K562 (cell line): Measurements from ENCODE around the gene DEGS2. TPM values are rescaled to one million over a fixed set of nuclear protein-coding genes. Genes with fewer than 3 reads are reported as not detected.
A peak's percentile ranks its signal among the peaks of the same experiment; 100 is the strongest.

Source experiments
- BRF1 ChIP-seq: IDR thresholded peaks from 3 replicates; pipeline ENCODE4 v1.6.1; 2011; ENCODE audit warnings: borderline replicate concordance, mild to moderate bottlenecking; ENCODE audit not compliant: insufficient read length; ENCODE audit errors: extremely low read depth
- GTF2F1 ChIP-seq: IDR thresholded peaks from 2 replicates; pipeline ENCODE4 v1.6.1; 2011; ENCODE audit warnings: low read depth, low read length, improper control_type of control experiment
- KDM4B ChIP-seq, 2 experiments: fragments of 450-650 bp in 1 of 2; sonication (generic) in 1 of 2; IDR thresholded peaks; 2 replicates each; pipeline ENCODE4 v1.6.1; 2016 to 2017; ENCODE audit warnings: borderline replicate concordance in 2 of 2, antibody characterized with exemption in 1 of 2, low read depth in 1 of 2, mild to moderate bottlenecking in 1 of 2
- MGA ChIP-seq: fragments of 450-650 bp; IDR thresholded peaks from 2 replicates; pipeline ENCODE4 v1.6.1; 2016; ENCODE audit warnings: mild to moderate bottlenecking, moderate library complexity
- MIER1 ChIP-seq: fragments of 450-650 bp; IDR thresholded peaks from 2 replicates; pipeline ENCODE4 v1.6.1; 2016; ENCODE audit warnings: antibody characterized with exemption, mild to moderate bottlenecking, low read depth
- NCOR1 ChIP-seq: fragments of 450-650 bp; IDR thresholded peaks from 2 replicates; pipeline ENCODE4 v1.6.1; 2016; ENCODE audit warnings: mild to moderate bottlenecking, moderate library complexity
- SOX6 ChIP-seq: fragments of 450-650 bp; IDR thresholded peaks from 2 replicates; pipeline ENCODE4 v1.6.1; 2014; ENCODE audit warnings: mild to moderate bottlenecking
- ZBTB34 ChIP-seq: fragments of 250-450 bp; sonication (Bioruptor Pico); IDR thresholded peaks from 2 replicates; pipeline ENCODE4 v1.8.0; 2021; ENCODE audit warnings: mild to moderate bottlenecking, moderate library complexity
- polyA plus RNA-seq, 8 experiments: library from polyadenylated mRNA; depleted of rRNA in 4 of 8; stranded (reverse) in 5 of 8; unstranded in 3 of 8; fragments of >200 nt; fragmentation: Nextera tagmentation in 2 of 8; fragmentation: Illumina TruSeq in 1 of 8; extraction: Ambion mirVana in 2 of 8; extraction: Trizol in 1 of 8; gene quantifications; 2 replicates each; pipeline versions ENCODE4 v1.2.1 to v1.2.3, GENCODE V29; 2011 to 2014; ENCODE audit warnings: inconsistent platforms in 1 of 8, missing spikeins in 1 of 8
- total RNA-seq, 7 experiments: library from RNA; depleted of rRNA in 6 of 7; stranded (reverse); fragments of >200 nt in 6 of 7; fragmentation: Illumina TruSeq in 2 of 7; extraction: Trizol in 2 of 7; gene quantifications; 2 replicates each; pipeline versions ENCODE4 v1.2.1 to v1.2.3, GENCODE V29; 2011 to 2021; ENCODE audit warnings: low replicate concordance in 1 of 7
- TF ChIP-seq, protein P1 (sequence below): fragments of 250-450 bp; sonication (Bioruptor Pico); IDR thresholded peaks from 2 replicates; pipeline ENCODE4 v1.8.0; 2021; ENCODE audit warnings: moderate library complexity, mild to moderate bottlenecking, inconsistent platforms

The DEGS2 gene
- total and polyA plus RNA-seq, 9 of the 15 experiments (the other 6 are each of a cell fraction or from before 2014, with no cell fraction given) = 0.22 to 2.9 (median 0.70) TPM

DNA sequence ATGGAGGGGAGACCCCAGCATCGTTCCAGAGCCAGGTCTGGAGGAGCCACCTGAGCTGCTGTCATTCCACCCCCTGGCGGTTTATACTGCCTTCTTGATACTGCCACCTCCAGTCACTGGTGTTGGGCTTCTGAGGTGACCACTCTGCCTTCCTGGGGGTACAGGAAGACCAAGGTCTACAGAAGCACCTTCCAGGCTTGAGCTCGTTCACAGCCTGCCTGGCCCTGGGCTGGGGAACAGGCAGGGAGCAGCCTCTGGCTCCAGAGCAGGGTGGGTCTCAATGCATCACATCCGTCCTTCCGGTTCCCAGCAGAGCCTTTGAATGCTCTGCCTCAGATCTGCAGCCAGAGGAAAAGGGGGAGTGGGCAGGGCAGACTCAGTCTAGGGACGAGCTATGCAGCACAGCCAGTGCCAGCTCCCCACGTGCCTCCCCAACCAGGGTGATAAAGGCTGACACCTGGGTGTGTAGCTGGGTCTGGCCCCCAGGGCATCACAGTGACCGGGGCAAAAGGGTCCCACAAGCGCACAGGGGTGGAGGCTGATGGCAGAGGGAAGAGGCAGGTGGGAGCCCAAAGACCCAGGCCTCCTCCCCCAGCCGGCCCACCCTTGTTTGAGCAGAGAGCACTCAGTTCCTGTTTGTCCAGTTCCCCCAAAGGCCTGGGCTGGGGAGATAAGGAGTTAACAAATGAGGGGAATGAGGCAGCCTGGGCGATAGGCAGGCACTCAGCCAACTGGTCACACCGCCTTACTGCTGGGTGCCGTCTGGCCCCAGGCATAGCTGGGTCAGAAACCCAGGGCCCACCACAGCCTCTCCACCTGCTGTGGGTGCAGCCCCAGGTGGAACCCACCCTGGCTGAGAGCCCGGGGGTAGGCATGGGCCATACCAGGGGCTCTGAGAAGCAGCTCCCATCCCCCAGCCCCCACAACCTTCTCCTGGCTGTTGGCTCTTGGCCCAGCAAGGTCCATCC, 17.1 kb downstream of the DEGS2 start (continued):
- no peak for TF ChIP-seq GTF2F1
- peak; percentile 78 for TF ChIP-seq SOX6
- TF ChIP-seq, protein P1, sequence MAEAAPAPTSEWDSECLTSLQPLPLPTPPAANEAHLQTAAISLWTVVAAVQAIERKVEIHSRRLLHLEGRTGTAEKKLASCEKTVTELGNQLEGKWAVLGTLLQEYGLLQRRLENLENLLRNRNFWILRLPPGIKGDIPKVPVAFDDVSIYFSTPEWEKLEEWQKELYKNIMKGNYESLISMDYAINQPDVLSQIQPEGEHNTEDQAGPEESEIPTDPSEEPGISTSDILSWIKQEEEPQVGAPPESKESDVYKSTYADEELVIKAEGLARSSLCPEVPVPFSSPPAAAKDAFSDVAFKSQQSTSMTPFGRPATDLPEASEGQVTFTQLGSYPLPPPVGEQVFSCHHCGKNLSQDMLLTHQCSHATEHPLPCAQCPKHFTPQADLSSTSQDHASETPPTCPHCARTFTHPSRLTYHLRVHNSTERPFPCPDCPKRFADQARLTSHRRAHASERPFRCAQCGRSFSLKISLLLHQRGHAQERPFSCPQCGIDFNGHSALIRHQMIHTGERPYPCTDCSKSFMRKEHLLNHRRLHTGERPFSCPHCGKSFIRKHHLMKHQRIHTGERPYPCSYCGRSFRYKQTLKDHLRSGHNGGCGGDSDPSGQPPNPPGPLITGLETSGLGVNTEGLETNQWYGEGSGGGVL = no peak
- peak; percentile 87 for TF ChIP-seq NCOR1
- TF ChIP-seq KDM4B (IDR thresholded peaks at IDR 0.05; ENCODE audit: borderline replicate concordance in 2 of 2, low read depth in 1 of 2) = peak in 1 of 2 experiments; percentile 42; a peak in 1 of 4 replicates
- no peak for TF ChIP-seq ZBTB34 (CRISPR knock-in tag)
- no peak for TF ChIP-seq BRF1
- no peak for TF ChIP-seq MIER1
- TF ChIP-seq MGA = peak; percentile 60
